GM12878 (cell line): ENCODE measurements around the gene FGFR1OP2. TPM values are rescaled to one million over a fixed set of nuclear protein-coding genes. Genes with fewer than 3 reads are reported as not detected.
A peak's percentile ranks its signal among the peaks of the same experiment; 100 is the strongest.

Experiments used
- CBFB ChIP-seq: IDR thresholded peaks from 2 replicates; pipeline ENCODE4 v1.6.1; 2016; ENCODE audit warnings: antibody characterized with exemption, low read depth
- CREB1 ChIP-seq: IDR thresholded peaks from 2 replicates; pipeline ENCODE4 v1.6.1; 2012; ENCODE audit warnings: low read depth, mild to moderate bottlenecking, inconsistent platforms
- CREM ChIP-seq: IDR thresholded peaks from 2 replicates; pipeline ENCODE4 v1.6.1; 2014; ENCODE audit warnings: antibody characterized with exemption, low read depth
- DPF2 ChIP-seq: fragments of 450-650 bp; IDR thresholded peaks from 2 replicates; pipeline ENCODE4 v1.6.1; 2017; ENCODE audit warnings: mild to moderate bottlenecking
- EED ChIP-seq: sonication (generic); IDR thresholded peaks from 2 replicates; pipeline ENCODE4 v1.6.1; 2016; ENCODE audit warnings: antibody characterized with exemption, low read depth
- EP300 ChIP-seq, 2 experiments: fragments of 150-350 bp in 1 of 2; IDR thresholded peaks; 2 replicates each; pipeline ENCODE4 v1.6.1; 2011 to 2012; ENCODE audit warnings: low read depth in 2 of 2, low read length in 2 of 2, borderline replicate concordance in 1 of 2, improper control_type of control experiment in 1 of 2, inconsistent platforms in 1 of 2; ENCODE audit not compliant: control insufficient read depth in 1 of 2
- IKZF2 ChIP-seq, 2 experiments: fragments of 450-650 bp; IDR thresholded peaks; 2 replicates each; pipeline ENCODE4 v1.6.1; 2017; ENCODE audit warnings: mild to moderate bottlenecking in 2 of 2, moderate library complexity in 2 of 2
- IRF3 ChIP-seq: fragments of 450-650 bp; IDR thresholded peaks from 2 replicates; pipeline ENCODE4 v1.6.1; 2014; ENCODE audit warnings: mild to moderate bottlenecking
- KDM1A ChIP-seq: fragments of 200-600 bp; sonication (generic); IDR thresholded peaks from 2 replicates; pipeline ENCODE4 v1.6.1; 2016; ENCODE audit warnings: borderline replicate concordance
- MXI1 ChIP-seq: fragments of 150-350 bp; IDR thresholded peaks from 2 replicates; pipeline ENCODE4 v1.6.1; 2011; ENCODE audit warnings: low read depth, mild to moderate bottlenecking, inconsistent platforms, low read length, improper control_type of control experiment
- RB1 ChIP-seq: fragments of 450-650 bp; formaldehyde crosslinking; IDR thresholded peaks from 2 replicates; pipeline ENCODE4 v1.6.1; 2017; ENCODE audit warnings: mild to moderate bottlenecking, borderline replicate concordance
- RCOR1 ChIP-seq: conservative IDR thresholded peaks from 2 replicates; pipeline ENCODE4 v1.6.1; 2012; ENCODE audit warnings: low read depth, low read length, improper control_type of control experiment
- RUNX3 ChIP-seq: IDR thresholded peaks from 2 replicates; pipeline ENCODE4 v1.6.1; 2012; ENCODE audit warnings: low read length, inconsistent platforms
- SIX5 ChIP-seq: IDR thresholded peaks from 2 replicates; pipeline ENCODE4 v1.6.1; 2011; ENCODE audit warnings: mild to moderate bottlenecking, low read depth, low read length, moderate library complexity; ENCODE audit not compliant: severe bottlenecking
- SREBF1 ChIP-seq: IDR thresholded peaks from 2 replicates; pipeline ENCODE4 v1.6.1; 2012; ENCODE audit warnings: mild to moderate bottlenecking, low read length
- STAT1 ChIP-seq: fragments of 450-650 bp; conservative IDR thresholded peaks from 2 replicates; pipeline ENCODE4 v1.6.1; 2014; ENCODE audit warnings: antibody characterized with exemption, mild to moderate bottlenecking
- TBL1XR1 ChIP-seq: IDR thresholded peaks from 2 replicates; pipeline ENCODE4 v1.6.1; 2012; ENCODE audit warnings: low read depth, low read length, improper control_type of control experiment
- USF1 ChIP-seq: IDR thresholded peaks from 2 replicates; pipeline ENCODE4 v1.6.1; 2011; ENCODE audit warnings: borderline replicate concordance, low read depth, mild to moderate bottlenecking, moderate library complexity, mixed read lengths, low read length; ENCODE audit not compliant: insufficient read depth; ENCODE audit errors: extremely low read length
- polyA plus RNA-seq, 11 experiments: library from polyadenylated mRNA; depleted of rRNA in 4 of 11; unstranded in 6 of 11; stranded (reverse) in 5 of 11; fragments of >200 nt; fragmentation: Nextera tagmentation in 4 of 11; fragmentation: Illumina TruSeq in 1 of 11; extraction: Ambion mirVana in 4 of 11; extraction: Trizol in 1 of 11; gene quantifications; 1 replicate in 1 of 11; 2 replicates in 10 of 11; pipeline versions ENCODE4 v1.2.1 to v1.2.3, GENCODE V29; 2011 to 2016; ENCODE audit warnings: inconsistent platforms in 2 of 11, missing spikeins in 2 of 11, low read depth in 1 of 11
- total RNA-seq, 4 experiments: library from RNA; depleted of rRNA in 3 of 4; stranded (reverse); fragments of >200 nt in 3 of 4; fragmentation: Illumina TruSeq in 1 of 4; extraction: Trizol in 1 of 4; gene quantifications; 2 replicates each; pipeline versions ENCODE4 v1.2.1 to v1.2.3, GENCODE V29; 2013 to 2021
- TF ChIP-seq, protein P1 (sequence below): fragments of 450-650 bp; formaldehyde crosslinking; IDR thresholded peaks from 2 replicates; pipeline ENCODE4 v1.4.0; 2022; ENCODE audit warnings: mild to moderate bottlenecking, moderate library complexity

The FGFR1OP2 gene
- total and polyA plus RNA-seq, 10 of the 15 experiments (the other 5 are each of a cell fraction or from before 2014, with no cell fraction given): 28.5 to 59.1 (median 38.3) TPM

GRCh38 chr12:26971963-26972362 is 33.7 kb downstream of the FGFR1OP2 start (continued):
- TF ChIP-seq IKZF2 (IDR thresholded peaks at IDR 0.05): peak; percentile 71 to 79; a peak in 3 of 4 replicates
- peak; percentile 46; the same call in 1 of the 2 replicates for TF ChIP-seq CBFB
- peak; percentile 63; the same call in 1 of the 2 replicates for TF ChIP-seq DPF2
- peak; percentile 44; the same call in 1 of the 2 replicates for TF ChIP-seq CREM
- no peak for TF ChIP-seq KDM1A
- peak; percentile 45; the same call in 1 of the 2 replicates for TF ChIP-seq SREBF1
- no peak for TF ChIP-seq SIX5
- TF ChIP-seq EED: 0 out of 2 replicates have a peak, but pooled peaks have one; percentile 42
- TF ChIP-seq USF1: no peak
- peak; percentile 96 for TF ChIP-seq RUNX3
- TF ChIP-seq IRF3: no peak
- TF ChIP-seq RCOR1: peak; percentile 48; the same call in 1 of the 2 replicates
- TF ChIP-seq TBL1XR1: no peak
- peak; percentile 37 to 65; a peak in 2 of 4 replicates for TF ChIP-seq EP300 (IDR thresholded peaks at IDR 0.05; ENCODE audit: borderline replicate concordance in 1 of 2, control insufficient read depth in 1 of 2, low read depth in 2 of 2, low read length in 2 of 2)
- no peak for TF ChIP-seq RB1
- TF ChIP-seq, protein P1, sequence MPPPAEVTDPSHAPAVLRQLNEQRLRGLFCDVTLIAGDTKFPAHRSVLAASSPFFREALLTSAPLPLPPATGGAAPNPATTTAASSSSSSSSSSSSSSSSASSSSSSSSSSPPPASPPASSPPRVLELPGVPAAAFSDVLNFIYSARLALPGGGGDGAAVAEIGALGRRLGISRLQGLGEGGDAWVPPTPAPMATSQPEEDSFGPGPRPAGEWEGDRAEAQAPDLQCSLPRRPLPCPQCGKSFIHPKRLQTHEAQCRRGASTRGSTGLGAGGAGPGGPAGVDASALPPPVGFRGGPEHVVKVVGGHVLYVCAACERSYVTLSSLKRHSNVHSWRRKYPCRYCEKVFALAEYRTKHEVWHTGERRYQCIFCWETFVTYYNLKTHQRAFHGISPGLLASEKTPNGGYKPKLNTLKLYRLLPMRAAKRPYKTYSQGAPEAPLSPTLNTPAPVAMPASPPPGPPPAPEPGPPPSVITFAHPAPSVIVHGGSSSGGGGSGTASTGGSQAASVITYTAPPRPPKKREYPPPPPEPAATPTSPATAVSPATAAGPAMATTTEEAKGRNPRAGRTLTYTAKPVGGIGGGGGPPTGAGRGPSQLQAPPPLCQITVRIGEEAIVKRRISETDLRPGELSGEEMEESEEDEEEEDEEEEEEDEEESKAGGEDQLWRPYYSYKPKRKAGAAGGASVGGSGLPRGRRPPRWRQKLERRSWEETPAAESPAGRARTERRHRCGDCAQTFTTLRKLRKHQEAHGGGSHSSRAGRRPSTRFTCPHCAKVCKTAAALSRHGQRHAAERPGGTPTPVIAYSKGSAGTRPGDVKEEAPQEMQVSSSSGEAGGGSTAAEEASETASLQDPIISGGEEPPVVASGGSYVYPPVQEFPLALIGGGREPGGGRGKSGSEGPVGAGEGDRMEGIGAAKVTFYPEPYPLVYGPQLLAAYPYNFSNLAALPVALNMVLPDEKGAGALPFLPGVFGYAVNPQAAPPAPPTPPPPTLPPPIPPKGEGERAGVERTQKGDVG: no peak
- 0 out of 2 replicates have a peak, but pooled peaks have one; percentile 38 for TF ChIP-seq CREB1
- no peak for TF ChIP-seq STAT1
- TF ChIP-seq MXI1: peak; percentile 44
